AG04449 (cell line): ENCODE results near the gene MAPKBP1.

Experiments
- CTCF ChIA-PET: fragments of 350-600 bp; formaldehyde crosslinking; extraction: SDS; loops from one replicate; lab custom pipeline; 2021; ENCODE audit warnings: antibody characterized with exemption; lab: Yijun Ruan, JAX
- POLR2A ChIA-PET: fragments of 400-600, 350-600 bp; formaldehyde crosslinking; extraction: SDS; loops from one replicate; lab custom pipeline; 2020; ENCODE audit warnings: antibody characterized with exemption, inconsistent platforms; lab: Yijun Ruan, JAX
- DNase-seq: peaks from one replicate; pipeline ENCODE4 v3.0.0-alpha.2; 2010; ENCODE audit warnings: low read depth, low spot score
- H3K4me3 ChIP-seq: 2 replicates; pipeline ENCODE4 v1.5.1; 2011; ENCODE audit warnings: low read depth, mild to moderate bottlenecking, control low read depth, low read length
- CTCF ChIP-seq: IDR thresholded peaks from one replicate; pipeline ENCODE4 v1.5.1; 2011; ENCODE audit warnings: mild to moderate bottlenecking, moderate library complexity, low read length, control low read depth, inconsistent platforms; ENCODE audit not compliant: insufficient read depth; ENCODE audit errors: missing control alignments

Gene MAPKBP1

GRCh38 chr15:41866872-41867579 is 92.7 kb downstream of the MAPKBP1 start:
- no peak overlapping the region for H3K4me3 ChIP-seq
- TF ChIP-seq CTCF = no peak
- ChIA-PET POLR2A (no interaction called here), CTCF (interaction anchor here (0.8 to 1.3 kb wide), 2 partner anchors 28 to 55 kb away, joined by 3 to 4 read pairs; no protein-coding TSS in a partner anchor)
- no peak for DNase-seq

GRCh38 chr15:41868321-41868720 is 94.0 kb downstream of the MAPKBP1 start:
- no peak for TF ChIP-seq CTCF
- no peak overlapping the region for H3K4me3 ChIP-seq
- ChIA-PET POLR2A (no interaction called here), CTCF (interaction anchor here (1.3 kb wide), 1 partner anchor 27 kb away, joined by 3 read pairs; no protein-coding TSS in a partner anchor)
- DNase-seq = no peak

GRCh38 chr15:41869770-41870688 is 95.7 kb downstream of the MAPKBP1 start:
- no peak overlapping the region for H3K4me3 ChIP-seq
- no peak for TF ChIP-seq CTCF
- POLR2A ChIA-PET = interaction anchor here (0.6 to 1.0 kb wide), 3 partner anchors 11 to 114 kb away, joined by 3 read pairs; no protein-coding TSS in a partner anchor
- no peak for DNase-seq
- CTCF ChIA-PET = interaction anchor here (0.8 to 1.8 kb wide), 5 partner anchors 8 to 59 kb away, joined by 3 to 7 read pairs (median 4); no protein-coding TSS in a partner anchor

- H3K4me3 ChIP-seq = no peak overlapping the region
- ChIA-PET CTCF (interaction anchor here (0.8 to 1.8 kb wide), 5 partner anchors 9 to 60 kb away, joined by 3 to 7 read pairs (median 4); no protein-coding TSS in a partner anchor), POLR2A (interaction anchor here (0.9 to 1.0 kb wide), 2 partner anchors 10 to 24 kb away, joined by 3 read pairs; no protein-coding TSS in a partner anchor)
- no peak for TF ChIP-seq CTCF
- DNase-seq = no peak
Measured at GRCh38 chr15:41870689-41871081, 96.4 kb downstream of the MAPKBP1 start.

GRCh38 chr15:41871175-41871905 is 97.1 kb downstream of the MAPKBP1 start:
- DNase-seq = no peak
- ChIA-PET CTCF (interaction anchor here (0.8 to 1.8 kb wide), 5 partner anchors 9 to 60 kb away, joined by 3 to 7 read pairs (median 4); no protein-coding TSS in a partner anchor), POLR2A (interaction anchor here (0.9 to 1.0 kb wide), 2 partner anchors 10 to 24 kb away, joined by 3 read pairs; no protein-coding TSS in a partner anchor)

More at GRCh38 chr15:41871175-41871905, 97.1 kb downstream of the MAPKBP1 start:
- H3K4me3 ChIP-seq = no peak overlapping the region
- no peak for TF ChIP-seq CTCF
